H1 (cell line): ENCODE results near the gene OR51T1.

ENCODE experiments used
- CTCF ChIP-seq, 3 experiments: IDR thresholded peaks; 1 replicate in 2 of 3; 2 replicates in 1 of 3; pipeline versions ENCODE4 v1.5.1 to v1.6.1; 2011; ENCODE audit warnings: low read length in 3 of 3, mild to moderate bottlenecking in 3 of 3, inconsistent platforms in 2 of 3, low read depth in 1 of 3, moderate library complexity in 1 of 3; ENCODE audit not compliant: insufficient read depth in 1 of 3; ENCODE audit errors: control extremely low read depth in 1 of 3
- EP300 ChIP-seq, 2 experiments: IDR thresholded peaks; 1 replicate in 1 of 2; 2 replicates in 1 of 2; pipeline ENCODE4 v1.6.1; 2011 to 2012; ENCODE audit warnings: low read depth in 2 of 2, low read length in 2 of 2, mild to moderate bottlenecking in 2 of 2, borderline replicate concordance in 1 of 2, inconsistent platforms in 1 of 2, moderate library complexity in 1 of 2
- RBBP5 ChIP-seq: IDR thresholded peaks from 2 replicates; pipeline ENCODE4 v1.7.1; 2012; ENCODE audit warnings: low read depth, mild to moderate bottlenecking, inconsistent platforms, low read length, moderate library complexity, borderline replicate concordance

DNA sequence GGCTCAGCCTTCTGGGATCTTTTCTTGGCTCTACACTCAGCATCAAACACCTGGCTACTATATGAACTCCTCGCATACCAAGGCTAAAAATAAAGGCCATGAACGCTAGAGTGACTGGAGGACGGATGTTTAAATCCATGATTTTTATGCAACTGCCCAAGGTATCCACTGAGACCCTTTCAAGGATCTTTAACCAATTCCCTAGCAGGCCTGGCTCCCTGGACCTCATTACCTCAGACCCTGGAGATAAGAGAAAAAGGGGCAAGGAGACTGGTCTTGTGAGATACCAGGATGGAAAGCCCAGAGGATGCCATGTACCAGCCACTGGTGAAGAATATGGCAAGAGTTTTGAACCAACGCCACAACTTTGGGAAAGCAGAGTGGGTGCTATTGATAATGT is 37.5 kb downstream of the OR51T1 start, which contains the start of gene OR51G2:
- TF ChIP-seq CTCF (IDR thresholded peaks at IDR 0.05; ENCODE audit: control extremely low read depth in 1 of 3, insufficient read depth in 1 of 3, low read depth in 1 of 3, low read length in 3 of 3) (no peak), RBBP5 (no peak), EP300 (IDR thresholded peaks at IDR 0.05; ENCODE audit: borderline replicate concordance in 1 of 2, low read depth in 2 of 2, low read length in 2 of 2) (no peak)
